Right cardiac atrium (tissue), 5 donors: ENCODE results near the gene HS3ST4. TPM values are rescaled to one million over a fixed set of nuclear protein-coding genes. Genes with fewer than 3 reads are reported as not detected.

Source experiments
- ATAC-seq, 2 donors: fragments of 200-7000 bp; cut with Tn5 transposase; one replicate each; pipeline versions ENCODE4 v1.8.0 to v1.9.1; 2020; ENCODE audit warnings: moderate library complexity in 2 of 2, mild to moderate bottlenecking in 1 of 2
- DNase-seq, 3 donors: peaks; one replicate each; pipeline ENCODE4 v3.0.0-alpha.2; 2020
- H3K27ac ChIP-seq: one replicate; pipeline ENCODE4 v1.5.1; 2013; ENCODE audit warnings: mild to moderate bottlenecking, low read length, control low read depth, moderate library complexity
- H3K27me3 ChIP-seq: one replicate; pipeline ENCODE4 v1.6.1; 2013; ENCODE audit not compliant: control insufficient read depth, insufficient read depth
- H3K4me1 ChIP-seq: one replicate; pipeline ENCODE4 v1.6.1; 2013; ENCODE audit warnings: low read length; ENCODE audit not compliant: control insufficient read depth, insufficient read depth
- H3K4me3 ChIP-seq: one replicate; pipeline ENCODE4 v1.5.1; 2013; ENCODE audit warnings: low read length, control low read depth
- H3K9me3 ChIP-seq: one replicate; pipeline ENCODE4 v1.6.1; 2013; ENCODE audit warnings: low read length; ENCODE audit not compliant: control insufficient read depth
- WGBS: extraction: QIAGEN DNeasy Blood & Tissue Kit; methylation state at CpG from one replicate; pipeline ENCODE4 v1.1.7; 2013; 5-methylcytosine and 5-hydroxymethylcytosine counted together
- intact Hi-C, 4 donors: fragments of 100-400 bp; cut with DNase I; formaldehyde crosslinking; loops; one replicate each; pipeline versions ENCODE4 v1.11.0 to v1.14.0; 2022 to 2023
- long read RNA-seq, 4 donors: library from polyadenylated mRNA; unstranded; transcript quantifications; one replicate each; pipeline ENCODE4 v2.0.0, GENCODE V29; 2020 to 2021
- polyA plus RNA-seq: library from polyadenylated mRNA; stranded (reverse); fragments of 200-250 nt; gene quantifications from one replicate; pipeline ENCODE4 v1.2.3, GENCODE V29; 2013
- total RNA-seq, 4 donors: library from RNA; stranded (reverse); fragmentation: NEBNext Ultra II Directional; extraction: Animal tissue kit (Norgen Biotek cat#: 25700); gene quantifications; one replicate each; pipeline ENCODE4 v1.2.1, GENCODE V29; 2021
- donor health status: healthy with polysubstance abuse.
- donor health status: DM: no; HTN: yes; CAD: no.
- donor health status: DM: no; HTN: no; CAD: no.
- donor health status: DM: no; HTN: yes; CAD: no; lungs with severe emphysema.
- donor health status: DM: yes; HTN: yes; CAD: no.

Gene HS3ST4
- total RNA-seq: not detected
- polyA plus RNA-seq: not detected
- long read RNA-seq, donor 1: 0 reads
- long read RNA-seq, donor 2: 0 reads
- long read RNA-seq, donor 3: 0 reads
- long read RNA-seq, donor 4: 0 reads

GRCh38 chr16:25691519-25692091 is at the start of gene HS3ST4:
Gene HS3ST4 (plus strand): TSS chr16:25691959.
- no peaks in the 10 kb centered on the region for H3K9me3 ChIP-seq
- no peak within 1 kb of the TSS for H3K27ac ChIP-seq
- H3K27me3 ChIP-seq: peaks cover 18% of the 10 kb centered on the region
- H3K4me3 ChIP-seq: peak within 1 kb of the TSS; percentile 69
- intact Hi-C loops: no loop called here
- DNase-seq: peak in 1 of 3 donors; percentile 41
- no peak for ATAC-seq
- H3K4me1 ChIP-seq: no peaks in the 10 kb centered on the region
- 1% methylated on average over 58 of the region's 58 CpGs for WGBS

GRCh38 chr16:25643633-25644032 is 48.1 kb upstream of the HS3ST4 start:
- WGBS: 70% methylated on average over 4 of the region's 4 CpGs
- DNase-seq: no peak
- Histone ChIP-seq H3K4me1 (no peaks in the 10 kb centered on the region), H3K27me3 (no peaks in the 10 kb centered on the region), H3K27ac (no peak overlapping the region), H3K4me3 (no peak overlapping the region), H3K9me3 (no peaks in the 10 kb centered on the region)
- intact Hi-C loops: no loop called here
- ATAC-seq: no peak

- intact Hi-C loops: no loop called here
- H3K27me3 ChIP-seq: no peaks in the 10 kb centered on the region
- 84% methylated on average over 2 of the region's 2 CpGs for WGBS
- ATAC-seq: no peak
- H3K4me1 ChIP-seq: no peaks in the 10 kb centered on the region
- no peak for DNase-seq
- no peak overlapping the region for H3K4me3 ChIP-seq
- no peaks in the 10 kb centered on the region for H3K9me3 ChIP-seq
- H3K27ac ChIP-seq: no peak overlapping the region
Measured at GRCh38 chr16:25656639-25657038, 35.1 kb upstream of the HS3ST4 start.

- no peaks in the 10 kb centered on the region for H3K9me3 ChIP-seq
- ATAC-seq: no peak
- H3K4me3 ChIP-seq: no peak overlapping the region
- H3K27me3 ChIP-seq: no peaks in the 10 kb centered on the region
- WGBS: 65% methylated on average over 2 of the region's 2 CpGs
- no peaks in the 10 kb centered on the region for H3K4me1 ChIP-seq
- H3K27ac ChIP-seq: no peak overlapping the region
- DNase-seq: no peak
- intact Hi-C loops: no loop called here
Measured at GRCh38 chr16:25676820-25677219, 14.9 kb upstream of the HS3ST4 start.

GRCh38 chr16:25679511-25679910 is 12.2 kb upstream of the HS3ST4 start:
- Histone ChIP-seq H3K4me1 (no peaks in the 10 kb centered on the region), H3K9me3 (no peaks in the 10 kb centered on the region), H3K4me3 (no peak overlapping the region), H3K27ac (no peak overlapping the region), H3K27me3 (no peaks in the 10 kb centered on the region)
- intact Hi-C loops: no loop called here
- ATAC-seq (no peak), DNase-seq (no peak)
- 55% methylated on average over 5 of the region's 5 CpGs for WGBS

- no peaks in the 10 kb centered on the region for H3K4me1 ChIP-seq
- H3K9me3 ChIP-seq: no peaks in the 10 kb centered on the region
- H3K27me3 ChIP-seq: peaks cover 10% of the 10 kb centered on the region
- 58% methylated on average over 10 of the region's 10 CpGs for WGBS
- no peak overlapping the region for H3K4me3 ChIP-seq
- no peak for ATAC-seq
- no peak for DNase-seq
- no peak overlapping the region for H3K27ac ChIP-seq
- intact Hi-C loops: no loop called here
Measured at GRCh38 chr16:25689137-25689836, 2.5 kb upstream of the HS3ST4 start.

- no peak for ATAC-seq
- peaks cover 17% of the 10 kb centered on the region for H3K27me3 ChIP-seq
Measured at GRCh38 chr16:25690552-25691143, 1.1 kb upstream of the HS3ST4 start.

GRCh38 chr16:25692351-25692741 is 587 bp downstream of the HS3ST4 start:
- Histone ChIP-seq H3K9me3 (no peaks in the 10 kb centered on the region), H3K4me3 (peak overlapping the region; percentile 69), H3K27ac (no peak overlapping the region), H3K4me1 (no peaks in the 10 kb centered on the region), H3K27me3 (peaks cover 18% of the 10 kb centered on the region)
- intact Hi-C loops: no loop called here
- ATAC-seq (no peak), DNase-seq (no peak)
- WGBS: under 1% methylated on average over 53 of the region's 56 CpGs

More at GRCh38 chr16:25690552-25691143, 1.1 kb upstream of the HS3ST4 start:
- H3K4me3 ChIP-seq: no peak overlapping the region
- intact Hi-C loops: no loop called here
- DNase-seq: no peak
- H3K27ac ChIP-seq: no peak overlapping the region
- 21% methylated on average over 6 of the region's 6 CpGs for WGBS
- no peaks in the 10 kb centered on the region for H3K9me3 ChIP-seq
- H3K4me1 ChIP-seq: no peaks in the 10 kb centered on the region

GRCh38 chr16:25692742-25693508 is 1.2 kb downstream of the HS3ST4 start:
- Histone ChIP-seq H3K9me3 (no peaks in the 10 kb centered on the region), H3K27ac (no peak overlapping the region), H3K27me3 (peaks cover 18% of the 10 kb centered on the region), H3K4me1 (no peaks in the 10 kb centered on the region), H3K4me3 (peak overlapping the region; percentile 69)
- 1% methylated on average over 70 of the region's 70 CpGs for WGBS
- peak in 2 of 3 donors; percentile 37 to 40 for DNase-seq
- intact Hi-C loops: no loop called here
- ATAC-seq: no peak

GRCh38 chr16:25693631-25694030 is 1.9 kb downstream of the HS3ST4 start:
- ATAC-seq (no peak), DNase-seq (no peak)
- Histone ChIP-seq H3K9me3 (no peaks in the 10 kb centered on the region), H3K27ac (no peak overlapping the region), H3K4me3 (no peak overlapping the region), H3K4me1 (no peaks in the 10 kb centered on the region), H3K27me3 (peaks cover 18% of the 10 kb centered on the region)
- 17% methylated on average over 9 of the region's 9 CpGs for WGBS
- intact Hi-C loops: no loop called here

GRCh38 chr16:25699069-25699468 is 7.3 kb downstream of the HS3ST4 start:
- Histone ChIP-seq H3K27ac (no peak overlapping the region), H3K4me3 (no peak overlapping the region), H3K27me3 (peaks cover 8% of the 10 kb centered on the region), H3K9me3 (no peaks in the 10 kb centered on the region), H3K4me1 (no peaks in the 10 kb centered on the region)
- DNase-seq: no peak
- no peak for ATAC-seq
- intact Hi-C loops: no loop called here
- 66% methylated on average over 7 of the region's 7 CpGs for WGBS
